NCI-H526 treated with DMSO at 0.1 percent for 48 hours (cell line): ENCODE measurements around the gene CFAP119.

ENCODE experiments used
- DNase-seq: peaks from one replicate; lab custom pipeline; 2025; lab: John Stamatoyannopoulos, UW

Gene CFAP119

GRCh38 chr16:30762991-30763725 is 1.3 kb upstream of the CFAP119 start:
- DNase-seq: no peak

- DNase-seq: peak; percentile 20
Observed at GRCh38 chr16:30761427-30761927, 385 bp downstream of the CFAP119 start.

GRCh38 chr16:30760577-30761426 is 1.1 kb downstream of the CFAP119 start:
- peak; percentile 13 for DNase-seq

GRCh38 chr16:30760001-30760559 is 1.8 kb downstream of the CFAP119 start:
- no peak for DNase-seq

GRCh38 chr16:30758988-30759491 is 2.8 kb downstream of the CFAP119 start:
- no peak for DNase-seq

- no peak for DNase-seq
Observed at GRCh38 chr16:30757316-30757715, 4.5 kb downstream of the CFAP119 start.

GRCh38 chr16:30756781-30757100 is 5.1 kb downstream of the CFAP119 start:
- DNase-seq: no peak

- no peak for DNase-seq
Observed at GRCh38 chr16:30755955-30756780, 5.7 kb downstream of the CFAP119 start.

GRCh38 chr16:30753596-30753995 is 8.3 kb downstream of the CFAP119 start:
- no peak for DNase-seq

GRCh38 chr16:30750876-30751465 is 10.9 kb downstream of the CFAP119 start:
- no peak for DNase-seq

- DNase-seq: no peak
Observed at GRCh38 chr16:30750201-30750600, 11.7 kb downstream of the CFAP119 start.

- DNase-seq: no peak
Observed at GRCh38 chr16:30748634-30749445, 13.0 kb downstream of the CFAP119 start.

- DNase-seq: peak; percentile 97
Observed at GRCh38 chr16:30747799-30748633, 13.8 kb downstream of the CFAP119 start, which contains the start of gene PHKG2. TSS of gene PHKG2 (plus strand) at chr16:30748425. CDS start at chr16:30748821, 396 bp downstream.

GRCh38 chr16:30747331-30747730 is 14.5 kb downstream of the CFAP119 start:
- DNase-seq: no peak

GRCh38 chr16:30746638-30747175 is 15.2 kb downstream of the CFAP119 start:
- no peak for DNase-seq

- DNase-seq: no peak
Observed at GRCh38 chr16:30745082-30745481, 16.8 kb downstream of the CFAP119 start.

- no peak for DNase-seq
Observed at GRCh38 chr16:30744183-30744582, 17.7 kb downstream of the CFAP119 start.

- no peak for DNase-seq
Observed at GRCh38 chr16:30743716-30744115, 18.1 kb downstream of the CFAP119 start.

- no peak for DNase-seq
Observed at GRCh38 chr16:30741461-30741914, 20.4 kb downstream of the CFAP119 start.
